GM12892 (cell line): ENCODE data around the gene CXCR5.

Source experiments
- POLR2A ChIP-seq: IDR thresholded peaks from 2 replicates; pipeline ENCODE4 v1.6.1; 2011; ENCODE audit warnings: low read depth, low read length, control low read depth
- POLR2AphosphoS5 ChIP-seq: IDR thresholded peaks from 2 replicates; pipeline ENCODE4 v1.6.1; 2011; ENCODE audit warnings: low read depth, low read length, control low read depth
- TAF1 ChIP-seq: IDR thresholded peaks from 2 replicates; pipeline ENCODE4 v1.6.1; 2011; ENCODE audit warnings: low read depth, mild to moderate bottlenecking, control low read depth, low read length, borderline replicate concordance

DNA sequence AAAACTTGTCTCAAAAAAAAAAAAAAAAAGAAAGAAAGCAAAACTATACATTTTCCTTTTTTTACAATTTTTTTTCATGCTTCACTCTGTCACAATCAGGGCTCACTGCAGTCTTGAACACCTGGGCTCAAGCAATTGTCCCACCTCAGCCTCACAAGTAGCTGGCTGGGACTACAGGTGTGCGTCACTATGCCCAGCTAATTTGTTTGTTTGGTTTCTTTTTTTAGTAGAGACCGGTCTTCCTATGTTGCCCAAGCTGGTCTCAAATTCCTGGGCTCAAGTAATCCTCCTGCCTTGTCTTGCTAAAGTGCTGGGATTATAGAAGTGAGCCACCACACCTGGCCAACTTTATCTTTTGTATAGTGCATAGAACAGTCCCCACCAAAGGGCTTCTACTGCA, 15.0 kb upstream of the CXCR5 start:
- no peak for TF ChIP-seq POLR2AphosphoS5
- no peak for TF ChIP-seq TAF1
- no peak for TF ChIP-seq POLR2A
